Loucy (cell line): Measurements from ENCODE around the gene IREB2.

Experiments
- EZH2phosphoT487 ChIP-seq: fragments of 200-600 bp; IDR thresholded peaks from 2 replicates; pipeline ENCODE4 v1.6.1; 2018; ENCODE audit warnings: antibody characterized with exemption, mild to moderate bottlenecking, moderate library complexity, borderline replicate concordance
- TF ChIP-seq, protein P1 (sequence below): fragments of 200-600 bp; sonication (generic); conservative IDR thresholded peaks from 2 replicates; pipeline ENCODE4 v1.5.1; 2014; ENCODE audit warnings: mild to moderate bottlenecking, antibody characterized with exemption, low read length

- TF ChIP-seq, protein P1, sequence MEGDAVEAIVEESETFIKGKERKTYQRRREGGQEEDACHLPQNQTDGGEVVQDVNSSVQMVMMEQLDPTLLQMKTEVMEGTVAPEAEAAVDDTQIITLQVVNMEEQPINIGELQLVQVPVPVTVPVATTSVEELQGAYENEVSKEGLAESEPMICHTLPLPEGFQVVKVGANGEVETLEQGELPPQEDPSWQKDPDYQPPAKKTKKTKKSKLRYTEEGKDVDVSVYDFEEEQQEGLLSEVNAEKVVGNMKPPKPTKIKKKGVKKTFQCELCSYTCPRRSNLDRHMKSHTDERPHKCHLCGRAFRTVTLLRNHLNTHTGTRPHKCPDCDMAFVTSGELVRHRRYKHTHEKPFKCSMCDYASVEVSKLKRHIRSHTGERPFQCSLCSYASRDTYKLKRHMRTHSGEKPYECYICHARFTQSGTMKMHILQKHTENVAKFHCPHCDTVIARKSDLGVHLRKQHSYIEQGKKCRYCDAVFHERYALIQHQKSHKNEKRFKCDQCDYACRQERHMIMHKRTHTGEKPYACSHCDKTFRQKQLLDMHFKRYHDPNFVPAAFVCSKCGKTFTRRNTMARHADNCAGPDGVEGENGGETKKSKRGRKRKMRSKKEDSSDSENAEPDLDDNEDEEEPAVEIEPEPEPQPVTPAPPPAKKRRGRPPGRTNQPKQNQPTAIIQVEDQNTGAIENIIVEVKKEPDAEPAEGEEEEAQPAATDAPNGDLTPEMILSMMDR, result no peak
- TF ChIP-seq EZH2phosphoT487, result no peak
Observed at GRCh38 chr15:78394026-78394425, 44.0 kb upstream of the IREB2 start.
